H1 (cell line): Measurements from ENCODE around the gene FBXO28. TPM values are rescaled to one million over a fixed set of nuclear protein-coding genes. Genes with fewer than 3 reads are reported as not detected.

Source experiments
- CTCF ChIA-PET: fragments of 300-600 bp; sonication (Branson Sonifier 250); formaldehyde crosslinking; loops from one replicate; lab custom pipeline; 2021; ENCODE audit not compliant: partially characterized antibody; lab: Charles Lee
- POLR2A ChIA-PET: fragments of 300-600 bp; sonication (Branson Sonifier 250); formaldehyde crosslinking; loops from one replicate; lab custom pipeline; 2021; ENCODE audit warnings: inconsistent platforms; ENCODE audit not compliant: partially characterized antibody; lab: Charles Lee
- DNase-seq, 2 experiments: peaks; one replicate each; pipeline versions ENCODE4 v3.0.0 to v3.0.0-alpha.2; 2010 to 2022; ENCODE audit warnings: low spot score in 2 of 2, low read depth in 1 of 2, mixed read lengths in 1 of 2
- FAIRE-seq: peaks from 2 replicates; lab custom pipeline; 2011; peaks lifted over from hg19 to GRCh38; lab: Jason Lieb, UNC
- H2AFZ ChIP-seq: 2 replicates; pipeline ENCODE4 v1.8.1; 2012; ENCODE audit warnings: low read length, inconsistent platforms
- H2AK5ac ChIP-seq: 2 replicates; pipeline ENCODE4 v1.6.1; 2013; ENCODE audit warnings: low read depth, low read length
- H2BK120ac ChIP-seq: replicated peaks from 2 replicates; pipeline ENCODE3; 2013; ENCODE audit warnings: low read depth, low read length, inconsistent platforms
- H2BK12ac ChIP-seq: 2 replicates; pipeline ENCODE4 v1.6.1; 2013; ENCODE audit warnings: low read depth, low read length
- H2BK15ac ChIP-seq: 2 replicates; pipeline ENCODE4 v1.6.1; 2013; ENCODE audit warnings: low read length
- H2BK20ac ChIP-seq: 2 replicates; pipeline ENCODE4 v1.6.1; 2013; ENCODE audit warnings: low read length
- H2BK5ac ChIP-seq: 2 replicates; pipeline ENCODE4 v1.6.1; 2013; ENCODE audit warnings: low read depth, low read length
- H3K14ac ChIP-seq: 2 replicates; pipeline ENCODE4 v1.6.1; 2013; ENCODE audit warnings: inconsistent platforms; ENCODE audit not compliant: insufficient read length
- H3K18ac ChIP-seq: 2 replicates; pipeline ENCODE4 v1.6.1; 2013; ENCODE audit warnings: low read length; ENCODE audit errors: extremely low read depth
- H3K23ac ChIP-seq: 2 replicates; pipeline ENCODE4 v1.6.1; 2013; ENCODE audit warnings: inconsistent platforms; ENCODE audit not compliant: insufficient read length
- H3K23me2 ChIP-seq: 2 replicates; pipeline ENCODE4 v1.6.1; 2013; ENCODE audit warnings: low read depth, low read length
- H3K27ac ChIP-seq: 2 replicates; pipeline ENCODE4 v1.6.1; 2011; ENCODE audit warnings: low read depth, low read length, inconsistent platforms
- H3K27me3 ChIP-seq, 4 experiments: replicated peaks in 1 of 4; 1 replicate in 1 of 4; 2 replicates in 3 of 4; pipeline versions ENCODE4 v1.6.1 to v1.8.1; 2011 to 2013; ENCODE audit warnings: low read length in 3 of 4, mild to moderate bottlenecking in 3 of 4, inconsistent platforms in 2 of 4, mixed read lengths in 2 of 4, moderate library complexity in 1 of 4; ENCODE audit not compliant: control insufficient read depth in 3 of 4, insufficient read depth in 3 of 4; ENCODE audit errors: extremely low read depth in 1 of 4
- H3K36me3 ChIP-seq, 4 experiments: 2 replicates each; pipeline versions ENCODE4 v1.6.1 to v1.8.1; 2011 to 2013; ENCODE audit warnings: mild to moderate bottlenecking in 4 of 4, low read length in 3 of 4, moderate library complexity in 2 of 4, control low read depth in 1 of 4, inconsistent platforms in 1 of 4; ENCODE audit not compliant: insufficient read depth in 4 of 4, control insufficient read depth in 2 of 4
- H3K4ac ChIP-seq: replicated peaks from 2 replicates; pipeline ENCODE3; 2013; ENCODE audit warnings: low read length, low read depth, mixed read lengths, inconsistent platforms; ENCODE audit not compliant: insufficient read length
- H3K4me1 ChIP-seq, 4 experiments: replicated peaks in 1 of 4; 1 replicate in 1 of 4; 2 replicates in 3 of 4; pipeline versions ENCODE4 v1.6.1 to v1.8.1; 2011 to 2013; ENCODE audit warnings: low read length in 3 of 4, inconsistent platforms in 2 of 4, mixed read lengths in 1 of 4; ENCODE audit not compliant: insufficient read depth in 4 of 4, control insufficient read depth in 3 of 4
- H3K4me2 ChIP-seq, 2 experiments: 2 replicates each; pipeline versions ENCODE4 v1.6.1 to v1.8.1; 2011 to 2013; ENCODE audit warnings: low read depth in 2 of 2, low read length in 2 of 2, control low read depth in 1 of 2, inconsistent platforms in 1 of 2, mild to moderate bottlenecking in 1 of 2; ENCODE audit not compliant: insufficient read depth in 1 of 2
- H3K4me3 ChIP-seq, 4 experiments: fragments of 200-600, 300-600 bp in 1 of 4; sonication (generic), shearing (Covaris generic), sonication (Bioruptor Twin) in 1 of 4; 2 replicates each; pipeline versions ENCODE4 v1.5.1 to v1.8.1; 2011 to 2016; ENCODE audit warnings: low read length in 4 of 4, low read depth in 3 of 4, control low read depth in 2 of 4, inconsistent platforms in 2 of 4, mild to moderate bottlenecking in 2 of 4, mixed read lengths in 1 of 4, moderate library complexity in 1 of 4; ENCODE audit not compliant: insufficient read depth in 2 of 4; ENCODE audit errors: extremely low read depth in 1 of 4
- H3K56ac ChIP-seq: replicated peaks from 2 replicates; pipeline ENCODE3; 2013; ENCODE audit warnings: low read depth, mild to moderate bottlenecking, mixed read lengths, low read length, inconsistent platforms; ENCODE audit not compliant: insufficient read length
- H3K79me1 ChIP-seq: 2 replicates; pipeline ENCODE4 v1.6.1; 2013; ENCODE audit warnings: low read depth, low read length, control low read depth
- H3K79me2 ChIP-seq, 2 experiments: 2 replicates each; pipeline versions ENCODE4 v1.6.1 to v1.8.1; 2012 to 2013; ENCODE audit warnings: low read length in 2 of 2, mild to moderate bottlenecking in 2 of 2, inconsistent platforms in 1 of 2; ENCODE audit not compliant: insufficient read depth in 2 of 2, control insufficient read depth in 1 of 2
- H3K9ac ChIP-seq, 4 experiments: replicated peaks in 1 of 4; 1 replicate in 1 of 4; 2 replicates in 3 of 4; pipeline versions ENCODE4 v1.6.1 to v1.8.1; 2011 to 2013; ENCODE audit warnings: low read depth in 3 of 4, low read length in 3 of 4, control low read depth in 2 of 4, mild to moderate bottlenecking in 2 of 4, moderate library complexity in 2 of 4, inconsistent platforms in 1 of 4; ENCODE audit errors: extremely low read depth in 1 of 4
- H3K9me3 ChIP-seq, 2 experiments: 2 replicates each; pipeline versions ENCODE4 v1.6.1 to v1.8.1; 2012 to 2013; ENCODE audit warnings: mild to moderate bottlenecking in 2 of 2, moderate library complexity in 2 of 2, control low read depth in 1 of 2, inconsistent platforms in 1 of 2, low read depth in 1 of 2, low read length in 1 of 2, mixed read lengths in 1 of 2; ENCODE audit not compliant: insufficient read depth in 2 of 2
- H4K20me1 ChIP-seq, 2 experiments: replicated peaks in 1 of 2; 2 replicates each; pipeline versions ENCODE3 to v1.8.1; 2011 to 2013; ENCODE audit warnings: inconsistent platforms in 2 of 2, low read length in 2 of 2, mild to moderate bottlenecking in 1 of 2; ENCODE audit not compliant: insufficient read depth in 2 of 2, control insufficient read depth in 1 of 2
- H4K5ac ChIP-seq: 2 replicates; pipeline ENCODE4 v1.6.1; 2013; ENCODE audit warnings: low read length, low read depth, mixed read lengths, inconsistent platforms; ENCODE audit not compliant: insufficient read length
- H4K8ac ChIP-seq: 2 replicates; pipeline ENCODE4 v1.8.0; 2013; ENCODE audit warnings: mild to moderate bottlenecking, moderate library complexity, low read length, inconsistent platforms; ENCODE audit not compliant: insufficient read depth; ENCODE audit errors: extremely low read depth
- H4K91ac ChIP-seq: replicated peaks from 2 replicates; pipeline ENCODE3; 2013; ENCODE audit warnings: low read length, mixed read lengths, inconsistent platforms; ENCODE audit not compliant: insufficient read length
- ASH2L ChIP-seq: fragments of 200-600, 300-600 bp; sonication (generic); IDR thresholded peaks from one replicate; pipeline ENCODE4 v1.7.1; 2017; ENCODE audit warnings: low read length
- BACH1 ChIP-seq: IDR thresholded peaks from 2 replicates; pipeline ENCODE4 v1.6.1; 2012; ENCODE audit warnings: low read length, improper control_type of control experiment
- CBX8 ChIP-seq: fragments of 300-800, 300-1000 bp; sonication (generic); IDR thresholded peaks from 2 replicates; pipeline ENCODE4 v1.7.1; 2016; ENCODE audit warnings: low read depth, low read length, borderline replicate concordance
- CHD1 ChIP-seq: IDR thresholded peaks from 2 replicates; pipeline ENCODE4 v1.6.1; 2012; ENCODE audit warnings: low read depth, low read length, improper control_type of control experiment
- GABPA ChIP-seq: IDR thresholded peaks from 2 replicates; pipeline ENCODE4 v1.6.1; 2011; ENCODE audit warnings: mild to moderate bottlenecking, low read length, moderate library complexity, borderline replicate concordance; ENCODE audit not compliant: insufficient read depth
- JUN ChIP-seq: IDR thresholded peaks from 2 replicates; pipeline ENCODE4 v1.6.1; 2011; ENCODE audit warnings: low read depth, mild to moderate bottlenecking, improper control_type of control experiment, low read length
- KDM1A ChIP-seq: fragments of 200-600, 300-600 bp; sonication (generic); IDR thresholded peaks from 2 replicates; pipeline ENCODE4 v1.7.1; 2016; ENCODE audit warnings: mild to moderate bottlenecking, low read length, borderline replicate concordance
- KDM4A ChIP-seq: IDR thresholded peaks from one replicate; pipeline ENCODE4 v1.7.1; 2012; ENCODE audit warnings: low read depth, mild to moderate bottlenecking, moderate library complexity, low read length, inconsistent platforms; ENCODE audit not compliant: severe bottlenecking
- PHF8 ChIP-seq: fragments of 200-600 bp; sonication (generic); conservative IDR thresholded peaks from 2 replicates; pipeline ENCODE4 v1.7.1; 2012; ENCODE audit warnings: low read depth, mild to moderate bottlenecking, inconsistent platforms, low read length, moderate library complexity
- SIX5 ChIP-seq: IDR thresholded peaks from 2 replicates; pipeline ENCODE4 v1.6.1; 2011; ENCODE audit warnings: mild to moderate bottlenecking, low read depth, low read length
- TAF7 ChIP-seq: optimal IDR thresholded peaks from 2 replicates; pipeline ENCODE3; 2011; ENCODE audit warnings: low read depth, mild to moderate bottlenecking, inconsistent platforms, low read length, moderate library complexity, borderline replicate concordance
- ZNF274 ChIP-seq: IDR thresholded peaks from 2 replicates; pipeline ENCODE4 v1.7.0; 2012; ENCODE audit warnings: low read length, borderline replicate concordance; ENCODE audit errors: extremely low read depth
- WGBS, 2 experiments: shearing (Covaris generic) in 1 of 2; methylation state at CpG; one replicate each; pipeline versions ENCODE4 v1.1.6 to v1.1.7; 2013 to 2015; ENCODE audit warnings: low lambda C conversion rate in 2 of 2, mixed read lengths in 2 of 2, inconsistent platforms in 1 of 2, low coverage in 1 of 2, missing lambda C conversion rate in 1 of 2; ENCODE audit not compliant: insufficient replicate concordance in 2 of 2, insufficient coverage in 1 of 2, insufficient read length in 1 of 2; ENCODE audit errors: extremely low coverage in 1 of 2, missing lambda C conversion rate in 1 of 2; 5-methylcytosine and 5-hydroxymethylcytosine counted together
- polyA plus RNA-seq, 7 experiments: library from polyadenylated mRNA; depleted of rRNA in 3 of 7; stranded (reverse) in 5 of 7; unstranded in 2 of 7; fragments of >200 nt in 5 of 7; fragments of 200-250 nt in 2 of 7; gene quantifications; 1 replicate in 5 of 7; 2 replicates in 1 of 7; 4 replicates in 1 of 7; pipeline versions ENCODE4 v1.2.1 to v1.2.3, GENCODE V29; 2011 to 2013; ENCODE audit warnings: missing spikeins in 2 of 7, mixed read lengths in 2 of 7
- total RNA-seq: library from RNA; stranded (reverse); fragmentation: NEBNext Ultra II Directional; extraction: Animal tissue kit (Norgen Biotek cat#: 25700); gene quantifications from 2 replicates; pipeline ENCODE4 v1.2.1, GENCODE V29; 2021

FBXO28 gene
- total and polyA plus RNA-seq, 2 of the 8 experiments (the other 6 are each of a cell fraction or from before 2014, with no cell fraction given), result 10.3 to 42.5 TPM

GRCh38 chr1:224196813-224197600 is 83.1 kb downstream of the FBXO28 start:
- Histone ChIP-seq H4K20me1 (no peaks in the 10 kb centered on the region), H2AK5ac (no peak overlapping the region), H3K79me2 (no peaks in the 10 kb centered on the region), H3K9me3 (no peaks in the 10 kb centered on the region), H3K9ac (no peak overlapping the region; a peak in 1 of 7 replicates), H4K91ac (no peak overlapping the region), H3K4me2 (no peak overlapping the region), H4K5ac (no peak overlapping the region), H2BK5ac (no peak overlapping the region), H2BK120ac (no peak overlapping the region), H3K23me2 (no peaks in the 10 kb centered on the region), H3K27ac (no peak overlapping the region), H3K23ac (no peak overlapping the region), H3K79me1 (no peaks in the 10 kb centered on the region), H3K56ac (no peak overlapping the region), H2BK20ac (no peak overlapping the region), H2AFZ (no peak overlapping the region), H3K27me3 (no peaks in the 10 kb centered on the region), H3K4me1 (no peaks in the 10 kb centered on the region), H3K14ac (no peak overlapping the region), H3K18ac (no peak overlapping the region), H2BK12ac (no peak overlapping the region), H3K36me3 (peaks cover 2 to 21% (median 10%) of the 10 kb centered on the region in 4 experiments; a peak in 5 of 8 replicates), H4K8ac (no peak overlapping the region), H2BK15ac (no peak overlapping the region), H3K4ac (no peak overlapping the region), H3K4me3 (no peak overlapping the region)
- ChIA-PET POLR2A (interaction anchor here (0.9 to 1.6 kb wide), 3 partner anchors 9 to 69 kb away, joined by 3 to 4 read pairs (median 3); no protein-coding TSS in a partner anchor), CTCF (interaction anchor here (0.7 kb wide), 1 partner anchor 17 kb away, joined by 5 read pairs; no protein-coding TSS in a partner anchor)
- FAIRE-seq (no peak), DNase-seq (no peak)
- WGBS, 2 experiments, result 90% methylated on average over 5 of the region's 5 CpGs; no CpG with 5 or more reads in 1 of the 2 experiments
- TF ChIP-seq ASH2L (no peak), ZNF274 (no peak), GABPA (no peak), BACH1 (no peak), CBX8 (no peak), KDM1A (no peak), KDM4A (no peak), CHD1 (no peak), TAF7 (no peak), JUN (no peak), PHF8 (no peak), SIX5 (no peak)
